HTR-8/SVneo (cell line): ENCODE measurements around the gene SPOCK1.

Experiments
- DNase-seq: peaks from one replicate; pipeline ENCODE4 v3.0.0; 2011; ENCODE audit warnings: low spot score, mixed read lengths; ENCODE audit not compliant: insufficient read length
- FAIRE-seq: peaks from 2 replicates; lab custom pipeline; 2011; peaks lifted over from hg19 to GRCh38; lab: Jason Lieb, UNC

Gene SPOCK1

GRCh38 chr5:137070521-137070920, 428.6 kb downstream of the SPOCK1 start:
- FAIRE-seq (no peak), DNase-seq (no peak)

DNA sequence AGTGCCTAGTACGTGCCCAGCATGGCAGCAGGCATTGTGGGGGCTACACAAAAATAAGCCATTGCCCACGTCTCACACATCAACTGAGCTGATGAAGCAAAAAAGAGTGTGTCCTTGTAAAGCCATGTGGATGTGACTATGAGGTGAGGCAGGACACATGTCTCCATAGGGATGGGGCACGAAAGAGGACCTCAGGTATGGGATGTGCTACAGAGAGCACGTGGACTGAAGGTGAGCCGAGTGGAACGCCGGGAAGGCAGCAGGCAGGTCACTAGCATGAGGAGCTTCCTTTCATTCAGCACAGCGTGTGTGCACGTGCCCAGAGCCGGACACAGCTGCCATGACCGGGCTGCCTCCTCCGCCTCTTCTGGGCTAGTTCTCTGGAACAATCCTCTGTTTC, 429.8 kb downstream of the SPOCK1 start:
- DNase-seq: no peak
- FAIRE-seq: no peak

- no peak for FAIRE-seq
- DNase-seq: no peak
Measured at GRCh38 chr5:137061382-137061781, 437.7 kb downstream of the SPOCK1 start.

- no peak for FAIRE-seq
- DNase-seq: no peak
Measured at GRCh38 chr5:137058089-137058488, 441.0 kb downstream of the SPOCK1 start.

DNA sequence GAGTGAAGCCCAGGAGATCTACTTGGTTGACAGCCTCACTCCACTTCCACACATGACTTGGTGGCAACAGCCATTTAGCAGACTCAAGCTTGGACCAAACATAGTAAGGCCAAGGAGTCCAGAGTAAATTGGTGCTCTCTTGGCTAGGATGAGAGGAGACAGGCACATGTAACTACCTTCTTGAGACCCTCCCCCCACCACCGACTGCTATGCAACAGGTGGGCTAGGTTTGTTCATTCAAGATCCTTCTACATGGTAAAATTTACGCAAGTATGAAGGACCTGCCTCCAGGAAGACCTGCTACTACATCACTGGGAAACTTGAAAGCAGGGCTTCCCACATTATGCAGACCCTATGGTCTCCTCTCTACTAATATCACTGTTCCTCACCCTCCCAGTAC, 442.4 kb downstream of the SPOCK1 start:
- no peak for FAIRE-seq

GRCh38 chr5:137055271-137055872, 443.8 kb downstream of the SPOCK1 start:
- DNase-seq (no peak), FAIRE-seq (no peak)

More for the DNA sequence above, 442.4 kb downstream of the SPOCK1 start:
- DNase-seq: no peak

GRCh38 chr5:137054792-137055191, 444.3 kb downstream of the SPOCK1 start:
- no peak for FAIRE-seq
- DNase-seq: no peak

DNA sequence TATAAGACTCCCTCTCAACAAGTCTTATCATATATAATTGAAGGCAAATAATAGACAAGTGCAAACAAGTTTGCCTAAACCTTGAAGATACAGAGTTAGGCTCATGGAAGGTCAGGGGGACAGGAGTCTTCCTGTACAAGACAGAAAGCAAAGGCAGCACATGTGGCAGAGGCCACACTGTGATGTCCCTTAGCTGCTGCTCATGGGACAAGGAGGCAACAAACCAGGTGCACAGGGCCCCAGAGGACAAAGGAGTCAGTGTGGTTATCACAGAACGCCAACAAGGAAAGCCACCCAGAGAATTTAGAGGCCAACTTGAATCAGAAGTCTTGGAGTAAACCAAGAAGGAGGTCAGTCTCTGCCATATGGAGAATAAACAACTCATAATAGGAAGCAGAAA, 444.8 kb downstream of the SPOCK1 start:
- no peak for FAIRE-seq

GRCh38 chr5:137051161-137051560, 448.0 kb downstream of the SPOCK1 start:
- FAIRE-seq (no peak), DNase-seq (no peak)

More for the DNA sequence above, 444.8 kb downstream of the SPOCK1 start:
- no peak for DNase-seq

DNA sequence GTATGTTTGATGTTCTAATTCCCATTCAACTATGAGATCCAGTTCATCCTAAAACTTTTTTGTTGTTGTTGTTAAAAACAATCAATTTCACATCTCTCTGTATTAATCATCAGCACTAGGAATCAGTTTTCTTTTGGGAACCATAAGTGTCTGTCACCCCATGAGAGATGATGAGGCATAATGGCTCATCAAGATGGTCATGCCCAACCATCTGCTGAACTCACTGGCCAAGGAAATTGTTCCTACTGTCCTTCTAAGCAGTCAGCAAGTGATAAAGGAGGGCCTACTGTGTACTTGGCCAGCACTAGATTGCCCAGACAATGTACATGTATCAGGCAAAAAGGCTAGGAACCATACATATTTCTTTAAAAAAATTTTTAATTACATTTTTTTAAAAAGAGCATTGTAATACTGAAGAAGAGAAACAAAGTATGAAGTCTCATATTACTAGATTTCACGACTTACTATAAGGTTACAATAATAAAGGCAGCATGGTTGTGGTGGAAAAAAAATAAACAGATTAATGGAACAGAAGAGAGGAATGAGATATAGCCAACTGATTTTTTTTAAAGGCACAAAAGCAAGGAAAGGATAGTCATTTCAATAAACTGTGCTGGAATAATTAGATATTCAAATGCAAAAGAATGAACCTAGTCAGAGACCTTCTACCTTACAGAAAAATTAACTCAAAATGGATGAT, 458.3 kb downstream of the SPOCK1 start:
- DNase-seq: no peak

DNA sequence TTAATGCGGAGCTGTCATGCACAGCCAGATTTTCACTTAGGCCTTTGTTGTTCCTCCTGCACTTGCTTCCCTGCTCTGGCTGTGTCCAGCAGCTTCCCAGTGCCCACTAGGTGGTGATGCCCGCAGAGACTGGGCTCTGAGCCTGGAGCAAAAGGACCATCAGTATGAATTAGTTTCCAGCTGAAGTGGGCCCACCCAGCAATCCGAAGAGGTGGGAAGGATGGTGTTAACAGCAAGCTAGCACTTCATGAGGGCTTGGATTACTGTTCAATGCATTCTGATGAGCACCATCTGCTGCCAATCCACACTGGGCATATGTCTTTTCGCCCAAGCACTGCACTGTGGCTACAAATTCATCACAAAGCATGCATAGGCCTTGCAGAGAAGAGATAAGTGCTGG, 459.1 kb downstream of the SPOCK1 start:
- no peak for DNase-seq
- no peak for FAIRE-seq

More for the DNA sequence above, 458.3 kb downstream of the SPOCK1 start:
- no peak for FAIRE-seq

DNA sequence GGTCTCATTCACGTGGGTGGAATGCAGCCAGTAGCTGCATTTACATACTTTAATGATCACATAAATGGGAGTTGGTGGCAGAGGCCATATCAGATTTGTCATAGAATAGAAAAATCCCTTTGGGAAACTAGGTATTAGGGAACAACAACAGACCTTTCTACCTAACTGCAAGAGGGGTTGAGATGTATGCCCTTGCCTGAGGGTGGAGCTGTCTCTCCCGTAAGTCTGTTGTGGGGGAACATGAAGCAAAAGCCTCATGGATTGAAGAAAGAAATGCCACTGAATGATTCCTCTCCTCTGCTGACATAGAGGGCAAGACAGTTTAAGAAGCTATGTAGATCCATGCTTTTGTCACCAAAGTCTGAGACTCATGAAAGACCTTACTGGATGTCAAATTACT, 461.3 kb downstream of the SPOCK1 start:
- no peak for DNase-seq
- FAIRE-seq: no peak

DNA sequence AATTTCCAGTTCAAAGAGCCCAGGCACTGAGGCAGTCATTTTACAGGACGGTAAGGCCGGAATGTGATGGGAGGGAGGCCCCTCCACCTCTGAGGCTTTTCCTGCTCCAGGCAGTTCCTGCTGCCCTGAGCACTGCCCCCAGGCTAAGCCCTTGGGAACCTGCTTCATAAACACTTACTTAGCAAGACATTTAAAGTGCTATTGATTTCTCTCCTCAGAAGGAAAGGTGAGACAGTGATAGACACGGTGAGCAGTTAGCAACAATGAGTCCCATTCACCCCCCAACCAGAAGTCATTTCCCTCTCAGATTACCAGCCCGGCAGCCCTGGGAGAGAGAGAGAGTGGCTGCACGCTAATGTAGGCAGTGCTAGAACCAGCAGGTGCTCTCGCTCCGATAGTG, 462.5 kb downstream of the SPOCK1 start:
- no peak for FAIRE-seq
- no peak for DNase-seq

DNA sequence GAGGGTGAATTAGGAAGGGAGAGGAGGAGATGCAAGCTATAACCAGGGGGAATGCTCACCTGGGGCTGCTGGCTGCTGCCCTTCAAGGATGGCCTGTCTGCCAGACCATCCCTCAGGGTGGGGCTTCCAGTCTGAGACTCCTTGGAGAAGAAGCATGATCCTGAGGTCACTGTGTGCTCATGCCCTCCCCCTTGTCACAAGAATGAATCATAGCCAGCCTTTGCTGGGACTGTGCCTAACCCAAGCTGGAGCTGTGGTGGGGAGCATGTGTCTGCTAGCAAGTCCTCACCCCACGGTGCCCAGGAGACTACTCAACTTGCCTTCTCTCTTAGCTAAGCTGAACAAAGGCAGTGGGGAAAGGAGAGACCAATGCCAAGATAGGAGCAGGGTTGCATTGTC, 463.6 kb downstream of the SPOCK1 start:
- no peak for DNase-seq
- FAIRE-seq: no peak

- FAIRE-seq: no peak
- no peak for DNase-seq
Measured at GRCh38 chr5:137034764-137035479, 464.2 kb downstream of the SPOCK1 start.

- FAIRE-seq: no peak
- no peak for DNase-seq
Measured at GRCh38 chr5:137034213-137034612, 464.9 kb downstream of the SPOCK1 start.

DNA sequence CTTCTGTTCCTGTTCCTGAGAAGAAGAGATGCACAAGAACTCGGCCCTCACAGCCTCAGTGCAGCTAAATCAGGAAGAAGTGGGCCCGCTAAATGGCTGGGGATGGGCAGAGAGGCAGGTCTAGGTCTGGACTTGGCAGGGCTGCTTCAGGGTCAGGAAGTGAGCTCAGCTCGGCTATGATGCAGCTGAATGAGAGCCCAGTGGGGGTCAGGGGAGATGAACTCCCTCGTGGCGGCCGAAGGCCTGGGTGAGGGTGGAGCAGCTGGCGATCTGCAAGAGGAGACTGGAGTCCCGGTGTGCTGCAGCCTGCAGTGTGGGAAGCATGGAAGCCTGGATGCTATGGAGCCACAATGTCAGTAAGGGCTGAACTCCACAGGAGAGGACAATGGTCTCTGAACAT, 466.2 kb downstream of the SPOCK1 start:
- FAIRE-seq: no peak
- DNase-seq: no peak

DNA sequence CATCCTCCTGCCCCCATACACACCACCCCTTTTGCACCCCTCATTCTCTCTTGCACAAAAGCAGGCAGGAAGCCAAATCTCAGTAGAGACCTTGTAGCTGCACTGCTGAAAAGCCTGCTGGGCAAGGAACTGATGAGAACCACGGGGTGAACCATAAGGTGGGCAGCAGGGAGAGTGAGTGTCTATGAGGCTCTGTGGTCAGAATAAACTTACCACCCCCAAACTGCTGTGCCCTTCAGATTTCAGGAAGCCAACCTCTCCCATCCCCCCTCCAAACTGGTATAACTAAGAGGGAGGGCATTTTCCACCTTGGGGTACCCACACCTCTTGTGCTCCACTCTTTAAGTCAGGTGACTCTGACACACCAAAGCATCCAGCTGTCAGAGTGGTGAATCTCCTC, 471.4 kb downstream of the SPOCK1 start:
- FAIRE-seq (no peak), DNase-seq (no peak)

DNA sequence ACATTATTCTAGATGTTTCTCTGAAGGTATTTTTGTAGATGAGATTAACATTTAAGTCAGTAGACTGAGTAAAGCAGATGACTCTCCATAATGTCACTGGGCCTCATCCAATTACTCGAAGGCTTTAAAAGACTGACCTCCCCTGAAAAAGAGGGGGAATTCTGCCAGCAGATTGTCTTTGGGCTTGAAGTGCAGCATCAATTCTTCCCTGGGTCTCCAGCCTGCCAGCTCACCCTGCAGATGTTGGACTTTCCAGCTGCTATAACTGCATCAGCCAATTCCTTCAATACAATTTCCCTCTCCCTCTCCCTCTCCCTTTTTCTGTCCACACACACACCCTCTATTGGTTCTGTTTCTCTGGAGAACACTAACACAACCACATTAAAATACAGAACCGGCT, 472.8 kb downstream of the SPOCK1 start:
- DNase-seq (no peak), FAIRE-seq (no peak)

- DNase-seq: no peak
- no peak for FAIRE-seq
Measured at GRCh38 chr5:137024044-137024443, 475.1 kb downstream of the SPOCK1 start.

DNA sequence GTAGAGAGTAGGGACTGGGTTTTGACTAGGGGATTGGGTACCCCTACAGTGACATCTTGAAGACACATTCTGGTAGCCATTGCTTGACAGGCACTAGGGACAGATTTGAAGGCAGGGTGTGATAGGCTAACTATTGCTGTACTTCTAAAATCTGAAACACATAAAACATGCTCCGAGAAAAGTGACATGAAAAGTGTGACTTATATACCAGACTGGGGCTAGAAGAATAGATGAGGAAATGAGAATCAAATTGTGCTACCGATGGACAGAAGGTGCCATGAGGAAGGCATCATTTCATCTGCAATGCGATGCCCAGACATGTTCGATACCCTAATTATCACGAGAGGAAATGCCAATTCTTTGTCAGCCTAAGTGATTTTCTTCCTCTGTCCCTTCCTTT, 475.8 kb downstream of the SPOCK1 start:
- no peak for DNase-seq
- FAIRE-seq: no peak
